ENCODE measurements around the gene MUS81.

DNA sequence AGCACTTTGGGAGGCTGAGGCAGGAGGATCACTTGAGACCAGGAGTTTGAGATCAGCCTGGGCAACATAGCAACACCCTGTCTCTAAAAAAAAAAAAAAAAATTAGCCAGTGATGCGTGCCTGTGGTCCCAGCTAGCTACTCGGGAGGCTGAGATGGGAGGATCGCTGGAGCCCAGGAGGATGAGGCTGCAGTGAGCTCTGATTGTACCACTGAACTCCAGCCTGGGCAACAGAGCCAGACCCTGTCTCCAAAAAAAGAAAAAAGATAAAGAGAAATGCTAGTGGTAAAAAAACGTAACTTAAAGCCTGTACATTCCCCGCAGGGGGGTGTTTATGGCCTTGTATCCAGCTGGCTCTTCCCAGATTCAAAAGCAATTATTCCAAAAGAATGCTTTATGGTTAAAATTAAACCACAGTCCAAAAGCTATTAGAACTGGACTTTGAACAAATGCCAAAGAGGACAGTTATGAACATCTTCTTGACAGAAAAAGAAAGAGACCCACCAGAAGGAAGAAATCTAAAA, 42.9 kb upstream of the MUS81 start:
- TF ChIP-seq POLR2A (IDR thresholded peaks at IDR 0.05; ENCODE audit: low read depth, low read length) (no peak), CEBPB (IDR thresholded peaks at IDR 0.05; ENCODE audit: low read depth, low read length) (no peak), RFX5 (IDR thresholded peaks at IDR 0.05; ENCODE audit: low read depth, low read length) (no peak), SMC3 (IDR thresholded peaks at IDR 0.05; ENCODE audit: low read depth, low read length) (no peak), MXI1 (IDR thresholded peaks at IDR 0.05; ENCODE audit: borderline replicate concordance, low read depth, low read length) (no peak), CHD1 (IDR thresholded peaks at IDR 0.05; ENCODE audit: low read depth, low read length) (no peak), RAD21 (IDR thresholded peaks at IDR 0.05; ENCODE audit: low read length) (no peak), MAZ (IDR thresholded peaks at IDR 0.05; ENCODE audit: borderline replicate concordance, low read depth, low read length) (no peak), FOS (IDR thresholded peaks at IDR 0.05; ENCODE audit: low read depth, low read length) (no peak)
- TF ChIP-seq, protein P1, sequence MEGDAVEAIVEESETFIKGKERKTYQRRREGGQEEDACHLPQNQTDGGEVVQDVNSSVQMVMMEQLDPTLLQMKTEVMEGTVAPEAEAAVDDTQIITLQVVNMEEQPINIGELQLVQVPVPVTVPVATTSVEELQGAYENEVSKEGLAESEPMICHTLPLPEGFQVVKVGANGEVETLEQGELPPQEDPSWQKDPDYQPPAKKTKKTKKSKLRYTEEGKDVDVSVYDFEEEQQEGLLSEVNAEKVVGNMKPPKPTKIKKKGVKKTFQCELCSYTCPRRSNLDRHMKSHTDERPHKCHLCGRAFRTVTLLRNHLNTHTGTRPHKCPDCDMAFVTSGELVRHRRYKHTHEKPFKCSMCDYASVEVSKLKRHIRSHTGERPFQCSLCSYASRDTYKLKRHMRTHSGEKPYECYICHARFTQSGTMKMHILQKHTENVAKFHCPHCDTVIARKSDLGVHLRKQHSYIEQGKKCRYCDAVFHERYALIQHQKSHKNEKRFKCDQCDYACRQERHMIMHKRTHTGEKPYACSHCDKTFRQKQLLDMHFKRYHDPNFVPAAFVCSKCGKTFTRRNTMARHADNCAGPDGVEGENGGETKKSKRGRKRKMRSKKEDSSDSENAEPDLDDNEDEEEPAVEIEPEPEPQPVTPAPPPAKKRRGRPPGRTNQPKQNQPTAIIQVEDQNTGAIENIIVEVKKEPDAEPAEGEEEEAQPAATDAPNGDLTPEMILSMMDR (conservative IDR thresholded peaks at IDR 0.05; ENCODE audit: low read depth, low read length): no peak
- TF ChIP-seq, protein P2, sequence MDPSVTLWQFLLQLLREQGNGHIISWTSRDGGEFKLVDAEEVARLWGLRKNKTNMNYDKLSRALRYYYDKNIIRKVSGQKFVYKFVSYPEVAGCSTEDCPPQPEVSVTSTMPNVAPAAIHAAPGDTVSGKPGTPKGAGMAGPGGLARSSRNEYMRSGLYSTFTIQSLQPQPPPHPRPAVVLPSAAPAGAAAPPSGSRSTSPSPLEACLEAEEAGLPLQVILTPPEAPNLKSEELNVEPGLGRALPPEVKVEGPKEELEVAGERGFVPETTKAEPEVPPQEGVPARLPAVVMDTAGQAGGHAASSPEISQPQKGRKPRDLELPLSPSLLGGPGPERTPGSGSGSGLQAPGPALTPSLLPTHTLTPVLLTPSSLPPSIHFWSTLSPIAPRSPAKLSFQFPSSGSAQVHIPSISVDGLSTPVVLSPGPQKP (IDR thresholded peaks at IDR 0.05; ENCODE audit: borderline replicate concordance, low read depth, low read length): no peak

All from IMR-90 (cell line).